Measurements from ENCODE around the gene PTPRD.

The PTPRD gene

GRCh38 chr9:8877753-8878494 lies 1734.9 kb downstream of the PTPRD start:
- DNase-seq: no peak

GRCh38 chr9:8876303-8876702 lies 1736.5 kb downstream of the PTPRD start:
- no peak for DNase-seq

GRCh38 chr9:8874482-8874881 lies 1738.3 kb downstream of the PTPRD start:
- no peak for DNase-seq

GRCh38 chr9:8872802-8873201 lies 1740.0 kb downstream of the PTPRD start:
- no peak for DNase-seq

GRCh38 chr9:8871796-8872445 lies 1740.9 kb downstream of the PTPRD start:
- no peak for DNase-seq

- DNase-seq: no peak
Observed at GRCh38 chr9:8871396-8871795, 1741.4 kb downstream of the PTPRD start.

GRCh38 chr9:8869812-8870211 lies 1743.0 kb downstream of the PTPRD start:
- no peak for DNase-seq

- no peak for DNase-seq
Observed at GRCh38 chr9:8868632-8869031, 1744.2 kb downstream of the PTPRD start.

- DNase-seq: no peak
Observed at GRCh38 chr9:8867148-8867547, 1745.7 kb downstream of the PTPRD start.

- no peak for DNase-seq
Observed at GRCh38 chr9:8864545-8864896, 1748.3 kb downstream of the PTPRD start.

- no peak for DNase-seq
Observed at GRCh38 chr9:8863886-8864544, 1748.8 kb downstream of the PTPRD start.

- DNase-seq: no peak
Observed at GRCh38 chr9:8863069-8863468, 1749.7 kb downstream of the PTPRD start.

- no peak for DNase-seq
Observed at GRCh38 chr9:8860925-8861324, 1751.9 kb downstream of the PTPRD start.

GRCh38 chr9:8860086-8860485 lies 1752.7 kb downstream of the PTPRD start:
- DNase-seq: no peak

GRCh38 chr9:8859416-8859815 lies 1753.4 kb downstream of the PTPRD start:
- no peak for DNase-seq

GRCh38 chr9:8858596-8859161 lies 1754.1 kb downstream of the PTPRD start:
- no peak for DNase-seq

GRCh38 chr9:8857926-8858595 lies 1754.7 kb downstream of the PTPRD start:
- no peak for DNase-seq

GRCh38 chr9:8857068-8857925 lies 1755.5 kb downstream of the PTPRD start:
- DNase-seq: no peak

GRCh38 chr9:8856396-8857067 lies 1756.3 kb downstream of the PTPRD start:
- no peak for DNase-seq

- DNase-seq: no peak
Observed at GRCh38 chr9:8855046-8855445, 1757.8 kb downstream of the PTPRD start.

- DNase-seq: no peak
Observed at GRCh38 chr9:8852301-8852864, 1760.4 kb downstream of the PTPRD start.

All from NCI-H1048 (cell line).